ENCODE measurements around the gene DDX51. TPM values are rescaled to one million over a fixed set of nuclear protein-coding genes. Genes with fewer than 3 reads are reported as not detected.

DDX51 gene
- total RNA-seq, 6 donors from 2014 or later: 8.7 to 23.5 (median 19.2) TPM

- peaks cover 5 to 75% (median 47%) of the 10 kb centered on the region in 4 donors for H3K36me3 ChIP-seq
- DNase-seq (no peak), ATAC-seq (ENCODE audit: low FRiP score in 2 of 2) (no peak)
- H3K27me3 ChIP-seq: no peaks in the 10 kb centered on the region
- no peak overlapping the region for H3K4me3 ChIP-seq
- TF ChIP-seq EP300 (IDR thresholded peaks at IDR 0.05) (no peak), CTCF (IDR thresholded peaks at IDR 0.05) (no peak), POLR2AphosphoS5 (IDR thresholded peaks at IDR 0.05) (no peak), POLR2A (IDR thresholded peaks at IDR 0.05) (no peak)
- no peaks in the 10 kb centered on the region for H3K9me3 ChIP-seq
- no peak overlapping the region for H3K27ac ChIP-seq
- WGBS, 2 donors: 92 to 98% methylated on average over 9 of the region's 9 CpGs
- no peaks in the 10 kb centered on the region for H3K4me1 ChIP-seq
Observed at GRCh38 chr12:132115500-132115899, 28.6 kb downstream of the DDX51 start.

- no peak for TF ChIP-seq POLR2A (IDR thresholded peaks at IDR 0.05)
- TF ChIP-seq POLR2AphosphoS5 (IDR thresholded peaks at IDR 0.05): no peak
- no peak for TF ChIP-seq EP300 (IDR thresholded peaks at IDR 0.05)
- no peak for TF ChIP-seq CTCF (IDR thresholded peaks at IDR 0.05)
- ATAC-seq (ENCODE audit: low FRiP score in 2 of 2) (no peak), DNase-seq (no peak)
- no peaks in the 10 kb centered on the region for H3K4me1 ChIP-seq
- peaks cover 5 to 77% (median 50%) of the 10 kb centered on the region in 4 donors for H3K36me3 ChIP-seq
- H3K9me3 ChIP-seq: no peaks in the 10 kb centered on the region
- 98% methylated on average over 5 of the region's 6 CpGs; no CpG with 5 or more reads in 1 of the 2 donors for WGBS, 2 donors
- no peaks in the 10 kb centered on the region for H3K27me3 ChIP-seq
- no peak overlapping the region for H3K27ac ChIP-seq
- H3K4me3 ChIP-seq: no peak overlapping the region
Observed at GRCh38 chr12:132114667-132115066, 29.5 kb downstream of the DDX51 start.

GRCh38 chr12:132111654-132112304, 32.3 kb downstream of the DDX51 start:
- TF ChIP-seq EP300 (IDR thresholded peaks at IDR 0.05) (no peak), CTCF (IDR thresholded peaks at IDR 0.05) (no peak), POLR2AphosphoS5 (IDR thresholded peaks at IDR 0.05) (no peak), POLR2A (IDR thresholded peaks at IDR 0.05) (no peak)

DNA sequence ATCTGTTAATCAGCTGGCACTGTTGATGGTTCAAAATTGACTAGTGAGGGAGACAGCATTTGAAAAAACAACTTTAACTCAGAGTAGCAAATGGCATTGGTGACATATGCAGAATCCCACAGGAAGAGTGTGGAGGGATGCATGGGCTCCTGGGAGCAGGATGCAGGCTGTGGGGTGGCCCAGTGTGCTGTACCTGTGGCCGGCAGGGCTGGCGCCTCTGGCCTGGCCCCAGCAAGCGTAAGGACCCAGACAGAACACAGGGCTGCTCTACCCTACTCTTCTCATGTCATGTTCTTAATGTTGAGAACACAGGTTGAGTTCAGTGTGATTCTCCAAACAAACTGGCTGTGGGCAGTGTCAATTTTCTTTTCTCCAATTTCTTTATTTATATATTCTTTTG, 33.4 kb downstream of the DDX51 start:
- H3K36me3 ChIP-seq: peaks cover 5 to 72% (median 38%) of the 10 kb centered on the region in 4 donors
- no peak overlapping the region for H3K4me3 ChIP-seq
- H3K27ac ChIP-seq: no peak overlapping the region
- TF ChIP-seq POLR2AphosphoS5 (IDR thresholded peaks at IDR 0.05) (no peak), POLR2A (IDR thresholded peaks at IDR 0.05) (no peak), EP300 (IDR thresholded peaks at IDR 0.05) (no peak), CTCF (IDR thresholded peaks at IDR 0.05) (no peak)
- 88 to 93% methylated on average over 3 of the region's 3 CpGs for WGBS, 2 donors
- peak in 1 of 2 donors; percentile 30 for DNase-seq
- H3K4me1 ChIP-seq: no peaks in the 10 kb centered on the region
- no peaks in the 10 kb centered on the region for H3K27me3 ChIP-seq
- peak in 1 of 2 donors; percentile 56 for ATAC-seq (ENCODE audit: low FRiP score in 2 of 2)
- no peaks in the 10 kb centered on the region for H3K9me3 ChIP-seq

More at GRCh38 chr12:132111654-132112304, 32.3 kb downstream of the DDX51 start:
- no peaks in the 10 kb centered on the region for H3K27me3 ChIP-seq
- no peak overlapping the region for H3K4me3 ChIP-seq
- WGBS, 2 donors: 93% methylated on average over 17 to 19 of the region's 19 CpGs
- H3K4me1 ChIP-seq: no peaks in the 10 kb centered on the region
- peaks cover 5 to 78% (median 44%) of the 10 kb centered on the region in 4 donors for H3K36me3 ChIP-seq
- ATAC-seq (ENCODE audit: low FRiP score in 2 of 2) (no peak), DNase-seq (peak in 1 of 2 donors; percentile 48)
- no peaks in the 10 kb centered on the region for H3K9me3 ChIP-seq
- no peak overlapping the region for H3K27ac ChIP-seq

GRCh38 chr12:132109741-132110140, 34.4 kb downstream of the DDX51 start:
- DNase-seq (no peak), ATAC-seq (ENCODE audit: low FRiP score in 2 of 2) (no peak)
- no peak for TF ChIP-seq CTCF (IDR thresholded peaks at IDR 0.05)
- TF ChIP-seq POLR2AphosphoS5 (IDR thresholded peaks at IDR 0.05): no peak
- no peak for TF ChIP-seq EP300 (IDR thresholded peaks at IDR 0.05)
- no peak for TF ChIP-seq POLR2A (IDR thresholded peaks at IDR 0.05)

More at GRCh38 chr12:132109741-132110140, 34.4 kb downstream of the DDX51 start:
- no peaks in the 10 kb centered on the region for H3K27me3 ChIP-seq
- WGBS, 2 donors: 91 to 93% methylated on average over 8 of the region's 8 CpGs
- H3K4me1 ChIP-seq: no peaks in the 10 kb centered on the region
- no peak overlapping the region for H3K27ac ChIP-seq
- peaks cover 4 to 69% (median 32%) of the 10 kb centered on the region in 4 donors for H3K36me3 ChIP-seq
- no peak overlapping the region for H3K4me3 ChIP-seq
- no peaks in the 10 kb centered on the region for H3K9me3 ChIP-seq

Data from upper lobe of left lung (tissue), 6 donors.